ENCODE measurements around the gene KRTAP2-1. TPM values are rescaled to one million over a fixed set of nuclear protein-coding genes. Genes with fewer than 3 reads are reported as not detected.
"Not testable (repeated sequence)": the region's sequence is repeated elsewhere in the genome, so short reads cannot be mapped to it uniquely, and the experiment has no call there.

Gene KRTAP2-1
- total RNA-seq, 1 donor from 2014 or later, result not detected

- Mint-ChIP-seq H3K9me3 (ENCODE audit: unreplicated experiment) (peaks cover 2% of the 10 kb centered on the region), H3K36me3 (ENCODE audit: unreplicated experiment) (peaks cover 5% of the 10 kb centered on the region), H3K4me1 (ENCODE audit: low read depth, unreplicated experiment) (peaks cover 5% of the 10 kb centered on the region), H3K4me3 (ENCODE audit: unreplicated experiment) (no peak within 1 kb of the TSS), H3K27me3 (ENCODE audit: unreplicated experiment) (no peaks in the 10 kb centered on the region), H3K27ac (ENCODE audit: unreplicated experiment) (no peak within 1 kb of the TSS)
- TF ChIP-seq CTCF (IDR thresholded peaks at IDR 0.05; ENCODE audit: partially characterized antibody, unreplicated experiment), result no peak
- DNase-seq, result no peak
Observed at GRCh38 chr17:41065829-41066624, 18.9 kb upstream of the KRTAP2-1 start, which contains the start of gene KRTAP2-4. Gene KRTAP2-4, minus strand, starts transcription at chr17:41065879. Its CDS starts 34 bp downstream, at chr17:41065845.

GRCh38 chr17:41065016-41065689, 18.0 kb upstream of the KRTAP2-1 start:
- H3K27ac Mint-ChIP-seq (ENCODE audit: unreplicated experiment), result not testable (repeated sequence)

GRCh38 chr17:41064301-41064700, 17.2 kb upstream of the KRTAP2-1 start:
- H3K9me3 Mint-ChIP-seq (ENCODE audit: unreplicated experiment), result peaks cover 2% of the 10 kb centered on the region
- peaks cover 5% of the 10 kb centered on the region for H3K36me3 Mint-ChIP-seq (ENCODE audit: unreplicated experiment)
- no peak overlapping the region for H3K4me3 Mint-ChIP-seq (ENCODE audit: unreplicated experiment)
- TF ChIP-seq CTCF (IDR thresholded peaks at IDR 0.05; ENCODE audit: partially characterized antibody, unreplicated experiment), result no peak
- DNase-seq, result no peak
- no peaks in the 10 kb centered on the region for H3K27me3 Mint-ChIP-seq (ENCODE audit: unreplicated experiment)
- H3K27ac Mint-ChIP-seq (ENCODE audit: unreplicated experiment), result no peak overlapping the region
- H3K4me1 Mint-ChIP-seq (ENCODE audit: low read depth, unreplicated experiment), result no peaks in the 10 kb centered on the region

More at GRCh38 chr17:41065016-41065689, 18.0 kb upstream of the KRTAP2-1 start:
- not testable (repeated sequence) for H3K4me1 Mint-ChIP-seq (ENCODE audit: low read depth, unreplicated experiment); DNase-seq; H3K36me3 Mint-ChIP-seq (ENCODE audit: unreplicated experiment); H3K27me3 Mint-ChIP-seq (ENCODE audit: unreplicated experiment); H3K9me3 Mint-ChIP-seq (ENCODE audit: unreplicated experiment); H3K4me3 Mint-ChIP-seq (ENCODE audit: unreplicated experiment)

GRCh38 chr17:41063449-41063848, 16.3 kb upstream of the KRTAP2-1 start:
- no peaks in the 10 kb centered on the region for H3K27me3 Mint-ChIP-seq (ENCODE audit: unreplicated experiment)
- no peaks in the 10 kb centered on the region for H3K4me1 Mint-ChIP-seq (ENCODE audit: low read depth, unreplicated experiment)
- H3K27ac Mint-ChIP-seq (ENCODE audit: unreplicated experiment), result no peak overlapping the region
- peaks cover 2% of the 10 kb centered on the region for H3K9me3 Mint-ChIP-seq (ENCODE audit: unreplicated experiment)
- DNase-seq, result no peak
- TF ChIP-seq CTCF (IDR thresholded peaks at IDR 0.05; ENCODE audit: partially characterized antibody, unreplicated experiment), result no peak
- H3K36me3 Mint-ChIP-seq (ENCODE audit: unreplicated experiment), result peaks cover 5% of the 10 kb centered on the region
- H3K4me3 Mint-ChIP-seq (ENCODE audit: unreplicated experiment), result no peak overlapping the region

- no peak overlapping the region for H3K27ac Mint-ChIP-seq (ENCODE audit: unreplicated experiment)
Observed at GRCh38 chr17:41061964-41062363, 14.8 kb upstream of the KRTAP2-1 start.

More at GRCh38 chr17:41061964-41062363, 14.8 kb upstream of the KRTAP2-1 start:
- H3K9me3 Mint-ChIP-seq (ENCODE audit: unreplicated experiment), result peaks cover 2% of the 10 kb centered on the region
- DNase-seq, result no peak
- no peak overlapping the region for H3K4me3 Mint-ChIP-seq (ENCODE audit: unreplicated experiment)
- no peak for TF ChIP-seq CTCF (IDR thresholded peaks at IDR 0.05; ENCODE audit: partially characterized antibody, unreplicated experiment)
- no peaks in the 10 kb centered on the region for H3K27me3 Mint-ChIP-seq (ENCODE audit: unreplicated experiment)
- no peaks in the 10 kb centered on the region for H3K4me1 Mint-ChIP-seq (ENCODE audit: low read depth, unreplicated experiment)
- H3K36me3 Mint-ChIP-seq (ENCODE audit: unreplicated experiment), result peaks cover 9% of the 10 kb centered on the region
